GM12878 (cell line): ENCODE results near the gene GNAT3. TPM values are rescaled to one million over a fixed set of nuclear protein-coding genes. Genes with fewer than 3 reads are reported as not detected.

ENCODE experiments used
- ATAC-seq: fragments of 200-7000 bp; cut with Tn5 transposase; 3 replicates; pipeline ENCODE4 v1.9.1; 2020; ENCODE audit warnings: mild to moderate bottlenecking, moderate library complexity
- BruUV-seq: library from RNA; stranded (reverse); fragments of 400-500 nt; replicated peaks from 2 replicates; lab custom pipeline; 2021; lab: Mats Ljungman, UMichigan
- CTCF ChIA-PET: fragments of 300-600 bp; sonication (Branson Sonifier 250); formaldehyde crosslinking; extraction: SDS; loops from one replicate; lab custom pipeline; 2021; ENCODE audit warnings: inconsistent platforms; lab: Yijun Ruan, JAX
- POLR2A ChIA-PET: fragments of 350-600 bp; formaldehyde crosslinking; extraction: SDS; loops from one replicate; lab custom pipeline; 2021; ENCODE audit warnings: inconsistent platforms; lab: Charles Lee
- RAD21 ChIA-PET: fragments of 300-600 bp; sonication (Branson Sonifier 250); formaldehyde crosslinking; loops from one replicate; lab custom pipeline; 2023; ENCODE audit warnings: antibody characterized with exemption; ENCODE audit not compliant: unreplicated experiment; lab: Charles Lee
- SMC1A ChIA-PET: fragments of 300-600 bp; sonication (Branson Sonifier 250); formaldehyde crosslinking; loops from one replicate; lab custom pipeline; 2023; ENCODE audit not compliant: unreplicated experiment, uncharacterized antibody; lab: Charles Lee
- DNase-seq: peaks from one replicate; pipeline ENCODE4 v3.0.0-alpha.2; 2011; ENCODE audit warnings: low read depth, low spot score
- FAIRE-seq: peaks from 3 replicates; lab custom pipeline; 2011; peaks lifted over from hg19 to GRCh38; lab: Jason Lieb, UNC
- H2AFZ ChIP-seq: 2 replicates; pipeline ENCODE4 v1.6.0; 2011; ENCODE audit warnings: low read depth, low read length, control low read depth; ENCODE audit not compliant: control insufficient read depth
- H3K27ac ChIP-seq: 2 replicates; pipeline ENCODE4 v1.5.1; 2011; ENCODE audit warnings: control low read depth; ENCODE audit not compliant: control insufficient read depth, insufficient read depth
- H3K27me3 ChIP-seq, 2 experiments: replicated peaks in 1 of 2; 2 replicates each; pipeline versions ENCODE4 v1.6.0 to v1.6.1; 2011; ENCODE audit warnings: low read length in 1 of 2; ENCODE audit not compliant: control insufficient read depth in 2 of 2, insufficient read depth in 2 of 2
- H3K36me3 ChIP-seq, 2 experiments: 2 replicates each; pipeline ENCODE4 v1.5.1; 2011; ENCODE audit warnings: low read length in 1 of 2; ENCODE audit not compliant: control insufficient read depth in 2 of 2, insufficient read depth in 2 of 2
- H3K4me1 ChIP-seq: 2 replicates; pipeline ENCODE4 v1.6.1; 2011; ENCODE audit warnings: mild to moderate bottlenecking, low read length, moderate library complexity, mixed read lengths; ENCODE audit not compliant: control insufficient read depth, insufficient read depth
- H3K4me2 ChIP-seq: 2 replicates; pipeline ENCODE4 v1.6.0; 2011; ENCODE audit warnings: control low read depth; ENCODE audit not compliant: control insufficient read depth, insufficient read depth
- H3K4me3 ChIP-seq: fragments of 200-600 bp; sonication (generic); 2 replicates; pipeline ENCODE4 v1.5.1; 2016
- H3K79me2 ChIP-seq: 2 replicates; pipeline ENCODE4 v1.6.0; 2011; ENCODE audit warnings: low read length; ENCODE audit not compliant: control insufficient read depth, insufficient read depth
- H3K9ac ChIP-seq: 2 replicates; pipeline ENCODE4 v1.8.0; 2011; ENCODE audit warnings: low read length, control low read depth, mixed read lengths; ENCODE audit not compliant: control insufficient read depth, insufficient read depth
- H3K9me3 ChIP-seq: replicated peaks from 3 replicates; pipeline ENCODE4 v1.5.1; 2011; ENCODE audit warnings: mild to moderate bottlenecking, low read length; ENCODE audit not compliant: control insufficient read depth, insufficient read depth
- H4K20me1 ChIP-seq: 2 replicates; pipeline ENCODE4 v1.6.0; 2011; ENCODE audit not compliant: control insufficient read depth, insufficient read depth
- BMI1 ChIP-seq: fragments of 450-650 bp; IDR thresholded peaks from 2 replicates; pipeline ENCODE4 v1.6.1; 2016; ENCODE audit warnings: mild to moderate bottlenecking, moderate library complexity, borderline replicate concordance
- CHD1 ChIP-seq: IDR thresholded peaks from 2 replicates; pipeline ENCODE4 v1.6.1; 2012; ENCODE audit warnings: low read depth, low read length, improper control_type of control experiment
- CHD2 ChIP-seq: IDR thresholded peaks from 2 replicates; pipeline ENCODE4 v1.6.1; 2011; ENCODE audit warnings: low read depth, low read length, improper control_type of control experiment, borderline replicate concordance
- EED ChIP-seq: sonication (generic); IDR thresholded peaks from 2 replicates; pipeline ENCODE4 v1.6.1; 2016; ENCODE audit warnings: antibody characterized with exemption, low read depth
- FOXK2 ChIP-seq: fragments of 450-650 bp; IDR thresholded peaks from 2 replicates; pipeline ENCODE4 v1.6.1; 2017; ENCODE audit warnings: mild to moderate bottlenecking, moderate library complexity
- GABPA ChIP-seq: IDR thresholded peaks from 2 replicates; pipeline ENCODE4 v1.6.1; 2014; ENCODE audit warnings: antibody characterized with exemption, low read depth, mild to moderate bottlenecking, inconsistent platforms
- GATAD2B ChIP-seq: fragments of 450-650 bp; conservative IDR thresholded peaks from 2 replicates; pipeline ENCODE4 v1.6.1; 2017; ENCODE audit warnings: low read depth, mild to moderate bottlenecking, moderate library complexity
- NFYB ChIP-seq: IDR thresholded peaks from 2 replicates; pipeline ENCODE4 v1.6.1; 2011; ENCODE audit warnings: low read depth, mild to moderate bottlenecking, low read length, improper control_type of control experiment, moderate library complexity; ENCODE audit not compliant: insufficient read depth
- NR2C2 ChIP-seq: IDR thresholded peaks from 2 replicates; pipeline ENCODE4 v1.6.1; 2011; ENCODE audit warnings: borderline replicate concordance, low read depth; ENCODE audit not compliant: control insufficient read depth, insufficient read length
- NR2F1 ChIP-seq: fragments of 450-650 bp; conservative IDR thresholded peaks from 2 replicates; pipeline ENCODE4 v1.6.1; 2017; ENCODE audit warnings: mild to moderate bottlenecking
- POLR2AphosphoS2 ChIP-seq: IDR thresholded peaks from 2 replicates; pipeline ENCODE4 v1.6.1; 2011; ENCODE audit warnings: low read depth, mild to moderate bottlenecking, low read length, improper control_type of control experiment, moderate library complexity
- RELB ChIP-seq: fragments of 450-650 bp; IDR thresholded peaks from 2 replicates; pipeline ENCODE4 v1.6.1; 2017; ENCODE audit warnings: low read depth, mild to moderate bottlenecking, moderate library complexity
- REST ChIP-seq: IDR thresholded peaks from 2 replicates; pipeline ENCODE4 v1.6.1; 2012; ENCODE audit warnings: mild to moderate bottlenecking, low read depth, low read length
- RUNX3 ChIP-seq: IDR thresholded peaks from 2 replicates; pipeline ENCODE4 v1.6.1; 2012; ENCODE audit warnings: low read length, inconsistent platforms
- ZBTB11 ChIP-seq: fragments of 450-650 bp; formaldehyde crosslinking; IDR thresholded peaks from 2 replicates; pipeline ENCODE4 v1.5.0; 2022; ENCODE audit warnings: mild to moderate bottlenecking, missing genetic modification characterization
- WGBS: methylation state at CpG from one replicate; pipeline ENCODE4 v1.1.6; 2016; ENCODE audit warnings: low lambda C conversion rate; ENCODE audit not compliant: insufficient replicate concordance, insufficient coverage; ENCODE audit errors: missing lambda C conversion rate; 5-methylcytosine and 5-hydroxymethylcytosine counted together
- in situ Hi-C: fragments of 300-500 bp; cut with MboI; formaldehyde crosslinking; loops from 9 replicates; pipeline ENCODE4 v1.14.3; 2018; ENCODE audit warnings: mixed read lengths
- intact Hi-C: fragments of 100-400 bp; cut with micrococcal nuclease; formaldehyde crosslinking; loops from one replicate; pipeline ENCODE4 v1.14.2; 2022; ENCODE audit not compliant: unreplicated experiment
- polyA plus RNA-seq, 11 experiments: library from polyadenylated mRNA; depleted of rRNA in 4 of 11; unstranded in 6 of 11; stranded (reverse) in 5 of 11; fragments of >200 nt; fragmentation: Nextera tagmentation in 4 of 11; fragmentation: Illumina TruSeq in 1 of 11; extraction: Ambion mirVana in 4 of 11; extraction: Trizol in 1 of 11; gene quantifications; 1 replicate in 1 of 11; 2 replicates in 10 of 11; pipeline versions ENCODE4 v1.2.1 to v1.2.3, GENCODE V29; 2011 to 2016; ENCODE audit warnings: inconsistent platforms in 2 of 11, missing spikeins in 2 of 11, low read depth in 1 of 11
- total RNA-seq, 4 experiments: library from RNA; depleted of rRNA in 3 of 4; stranded (reverse); fragments of >200 nt in 3 of 4; fragmentation: Illumina TruSeq in 1 of 4; extraction: Trizol in 1 of 4; gene quantifications; 2 replicates each; pipeline versions ENCODE4 v1.2.1 to v1.2.3, GENCODE V29; 2013 to 2021
- TF ChIP-seq, protein P1 (sequence below): fragments of 450-650 bp; IDR thresholded peaks from 2 replicates; pipeline ENCODE4 v1.6.1; 2014; ENCODE audit warnings: mild to moderate bottlenecking

Gene GNAT3
- total and polyA plus RNA-seq, 10 of the 15 experiments (the other 5 are each of a cell fraction or from before 2014, with no cell fraction given), result 1.7 to 8.3 (median 5.8) TPM; not detected in 1

DNA sequence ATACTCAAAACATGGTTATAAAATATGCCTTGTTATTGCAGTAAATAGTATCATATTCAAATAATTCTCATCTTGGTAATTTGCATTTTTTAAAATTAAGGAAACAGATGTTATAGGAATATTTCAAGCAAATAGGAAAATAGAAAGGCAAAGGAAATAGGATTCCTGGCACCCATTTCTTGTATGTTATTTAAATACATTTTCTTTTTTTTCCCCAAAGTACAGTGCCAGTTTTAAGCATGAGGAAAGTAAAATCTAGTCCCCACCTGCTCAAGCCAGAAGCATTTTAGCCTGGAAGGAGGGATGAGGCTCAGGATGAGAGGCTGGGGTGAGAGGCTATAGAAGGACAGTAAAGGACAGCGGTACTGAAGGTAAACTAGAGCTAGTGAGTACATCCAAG, 38.1 kb downstream of the GNAT3 start:
- DNase-seq, result no peak
- ChIA-PET RAD21 (no interaction called here), CTCF (no interaction called here), SMC1A (no interaction called here), POLR2A (no interaction called here)
- no peak overlapping the region for H3K4me2 ChIP-seq
- no peaks in the 10 kb centered on the region for H3K4me1 ChIP-seq
- no peak overlapping the region for H3K4me3 ChIP-seq
- no peak for ATAC-seq
- H3K27me3 ChIP-seq, result no peaks in the 10 kb centered on the region
- no peak for FAIRE-seq
- H2AFZ ChIP-seq, result no peak overlapping the region
- TF ChIP-seq BMI1 (no peak), RELB (no peak), NR2F1 (no peak), CHD1 (no peak), REST (no peak), ZBTB11 (CRISPR knock-in tag) (no peak), POLR2AphosphoS2 (no peak), GATAD2B (no peak), RUNX3 (no peak), FOXK2 (no peak), NR2C2 (no peak), GABPA (no peak), CHD2 (no peak), EED (no peak), NFYB (no peak)
- TF ChIP-seq, protein P1, sequence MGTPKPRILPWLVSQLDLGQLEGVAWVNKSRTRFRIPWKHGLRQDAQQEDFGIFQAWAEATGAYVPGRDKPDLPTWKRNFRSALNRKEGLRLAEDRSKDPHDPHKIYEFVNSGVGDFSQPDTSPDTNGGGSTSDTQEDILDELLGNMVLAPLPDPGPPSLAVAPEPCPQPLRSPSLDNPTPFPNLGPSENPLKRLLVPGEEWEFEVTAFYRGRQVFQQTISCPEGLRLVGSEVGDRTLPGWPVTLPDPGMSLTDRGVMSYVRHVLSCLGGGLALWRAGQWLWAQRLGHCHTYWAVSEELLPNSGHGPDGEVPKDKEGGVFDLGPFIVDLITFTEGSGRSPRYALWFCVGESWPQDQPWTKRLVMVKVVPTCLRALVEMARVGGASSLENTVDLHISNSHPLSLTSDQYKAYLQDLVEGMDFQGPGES, result no peak
- no peak overlapping the region for H3K9ac ChIP-seq
- no peak overlapping the region for H3K27ac ChIP-seq
- H4K20me1 ChIP-seq, result no peaks in the 10 kb centered on the region
- intact Hi-C loops (loop anchor here (5.0 kb wide), 1 partner anchor 184 kb away; no protein-coding TSS in a partner anchor), in situ Hi-C loops (no loop called here)
- H3K36me3 ChIP-seq, result no peaks in the 10 kb centered on the region
- H3K79me2 ChIP-seq, result no peaks in the 10 kb centered on the region
- no peaks in the 10 kb centered on the region for H3K9me3 ChIP-seq
- WGBS, result 87% methylated on average over 1 of the region's 1 CpG
- BruUV-seq, result no TSS peak
